Stimulated activated CD8-positive, alpha-beta memory T cell treated with anti-CD3 and anti-CD28 coated beads, Interleukin-12 subunit alpha, Interleukin-12 subunit beta, amount 100 ng/mL, for 24 hours (primary cell): ENCODE results near the gene HOXA2.

Experiments used
- DNase-seq: peaks from one replicate; pipeline ENCODE4 v3.0.0-alpha.2; 2020; ENCODE audit errors: extremely low read depth

Gene HOXA2

GRCh38 chr7:27102581-27103442, at the start of gene HOXA2:
HOXA2 (minus strand) TSS chr7:27102683; CDS start chr7:27102500, 183 bp downstream.
- DNase-seq: no peak

- DNase-seq: no peak
These were observed 49.0 kb upstream of the HOXA2 start for GRCh38 chr7:27151341-27151930.

GRCh38 chr7:27150568-27151340, 48.3 kb upstream of the HOXA2 start:
- no peak for DNase-seq

GRCh38 chr7:27149842-27150567, 47.5 kb upstream of the HOXA2 start:
- DNase-seq: no peak

GRCh38 chr7:27148756-27149641, 46.5 kb upstream of the HOXA2 start:
- no peak for DNase-seq

- DNase-seq: no peak
These were observed 45.7 kb upstream of the HOXA2 start for GRCh38 chr7:27148031-27148755.

- DNase-seq: no peak
These were observed 44.9 kb upstream of the HOXA2 start, which contains the start of gene HOXA6 for GRCh38 chr7:27147199-27148030. HOXA6 (minus strand) TSS chr7:27147774; CDS start chr7:27147749, 25 bp downstream.

- no peak for DNase-seq
These were observed 44.2 kb upstream of the HOXA2 start for GRCh38 chr7:27146491-27147198.

GRCh38 chr7:27145914-27146412, 43.5 kb upstream of the HOXA2 start:
- DNase-seq: no peak

- DNase-seq: no peak
These were observed 42.9 kb upstream of the HOXA2 start for GRCh38 chr7:27145165-27145913.

- no peak for DNase-seq
These were observed 42.3 kb upstream of the HOXA2 start for GRCh38 chr7:27144781-27145164.

- no peak for DNase-seq
These were observed 41.7 kb upstream of the HOXA2 start for GRCh38 chr7:27143950-27144780.

- DNase-seq: no peak
These were observed 40.8 kb upstream of the HOXA2 start, which contains the start of gene HOXA5 for GRCh38 chr7:27143023-27143949. HOXA5 (minus strand) TSS chr7:27143681; CDS start chr7:27143607, 74 bp downstream.

GRCh38 chr7:27142580-27143022, 40.1 kb upstream of the HOXA2 start:
- no peak for DNase-seq

GRCh38 chr7:27141923-27142579, 39.6 kb upstream of the HOXA2 start:
- DNase-seq: no peak
